ENCODE results near the gene EHBP1. TPM values are rescaled to one million over a fixed set of nuclear protein-coding genes. Genes with fewer than 3 reads are reported as not detected.

EHBP1 gene
- total RNA-seq, 1 experiment from 2014 or later = 32.1 TPM

DNA sequence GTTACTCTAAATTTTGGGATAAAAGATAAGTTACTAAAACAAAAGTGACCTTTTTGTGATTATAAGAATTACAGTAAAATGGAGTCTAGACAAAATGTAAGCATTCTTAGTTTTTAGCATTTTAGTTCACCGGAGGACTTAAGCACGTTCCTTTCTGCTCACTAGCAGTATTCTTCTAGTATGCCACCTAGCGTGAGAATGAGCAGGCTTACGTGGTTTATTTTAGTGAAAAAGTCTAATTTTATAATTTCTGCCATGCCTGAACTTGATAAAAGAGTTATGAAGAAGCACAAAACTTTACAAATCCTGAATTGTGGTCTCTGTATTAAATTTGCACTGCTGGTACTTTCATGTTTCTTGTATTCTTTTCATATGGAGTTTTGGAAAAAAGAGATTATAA, 332.5 kb downstream of the EHBP1 start:
- ChIA-PET POLR2A (ENCODE audit: low non-redundant PET) (no interaction called here), CTCF (no interaction called here)
- Histone ChIP-seq H3K4me1 (ENCODE audit: insufficient read depth, low read length, poor library complexity, severe bottlenecking) (peaks cover 33% of the 10 kb centered on the region), H3K9me3 (ENCODE audit: low read depth, low read length, poor library complexity, severe bottlenecking) (no peaks in the 10 kb centered on the region), H3K27me3 (replicated peaks; ENCODE audit: insufficient read depth, low read depth, low read length, poor library complexity) (no peaks in the 10 kb centered on the region), H3K4me3 (ENCODE audit: low read depth, low read length, poor library complexity, severe bottlenecking) (no peak overlapping the region), H3K36me3 (ENCODE audit: insufficient read depth, low read length, poor library complexity, severe bottlenecking) (no peaks in the 10 kb centered on the region), H3K27ac (ENCODE audit: low read depth, low read length, poor library complexity, severe bottlenecking) (no peak overlapping the region)
- TF ChIP-seq, protein P1, sequence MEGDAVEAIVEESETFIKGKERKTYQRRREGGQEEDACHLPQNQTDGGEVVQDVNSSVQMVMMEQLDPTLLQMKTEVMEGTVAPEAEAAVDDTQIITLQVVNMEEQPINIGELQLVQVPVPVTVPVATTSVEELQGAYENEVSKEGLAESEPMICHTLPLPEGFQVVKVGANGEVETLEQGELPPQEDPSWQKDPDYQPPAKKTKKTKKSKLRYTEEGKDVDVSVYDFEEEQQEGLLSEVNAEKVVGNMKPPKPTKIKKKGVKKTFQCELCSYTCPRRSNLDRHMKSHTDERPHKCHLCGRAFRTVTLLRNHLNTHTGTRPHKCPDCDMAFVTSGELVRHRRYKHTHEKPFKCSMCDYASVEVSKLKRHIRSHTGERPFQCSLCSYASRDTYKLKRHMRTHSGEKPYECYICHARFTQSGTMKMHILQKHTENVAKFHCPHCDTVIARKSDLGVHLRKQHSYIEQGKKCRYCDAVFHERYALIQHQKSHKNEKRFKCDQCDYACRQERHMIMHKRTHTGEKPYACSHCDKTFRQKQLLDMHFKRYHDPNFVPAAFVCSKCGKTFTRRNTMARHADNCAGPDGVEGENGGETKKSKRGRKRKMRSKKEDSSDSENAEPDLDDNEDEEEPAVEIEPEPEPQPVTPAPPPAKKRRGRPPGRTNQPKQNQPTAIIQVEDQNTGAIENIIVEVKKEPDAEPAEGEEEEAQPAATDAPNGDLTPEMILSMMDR (conservative IDR thresholded peaks at IDR 0.05; ENCODE audit: low read depth, low read length) = no peak
- TF ChIP-seq EZH2 (IDR thresholded peaks at IDR 0.05; ENCODE audit: borderline replicate concordance, low read depth, low read length, poor library complexity, severe bottlenecking) = no peak
- no TSS peak for BruUV-seq (replicated peaks)
- intact Hi-C loops (cut with micrococcal nuclease; ENCODE audit: unreplicated experiment) = no loop called here
- DNase-seq (ENCODE audit: low spot score) = no peak

DNA sequence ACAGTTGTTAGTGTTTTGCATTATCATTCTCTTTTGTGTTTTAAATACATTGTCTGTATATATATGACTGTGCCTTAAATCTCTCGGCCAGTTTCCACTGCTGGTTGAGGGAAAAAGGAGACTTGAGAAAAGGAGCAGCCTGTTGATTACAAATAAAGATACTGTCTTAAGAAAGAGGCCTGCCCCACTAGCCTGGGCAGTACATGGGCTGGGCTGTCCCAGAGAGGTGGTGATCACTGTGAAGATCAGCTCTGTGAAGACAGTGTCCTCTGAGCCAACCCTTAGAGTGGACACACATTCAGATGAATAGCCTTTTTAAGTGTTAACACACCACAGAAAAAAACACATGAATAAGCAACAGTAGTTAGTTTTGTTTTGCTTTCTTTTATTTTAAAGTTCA, 335.1 kb downstream of the EHBP1 start:
- H3K36me3 ChIP-seq (ENCODE audit: insufficient read depth, low read length, poor library complexity, severe bottlenecking) = no peaks in the 10 kb centered on the region
- POLR2A ChIA-PET (ENCODE audit: low non-redundant PET) = no interaction called here
- H3K27ac ChIP-seq (ENCODE audit: low read depth, low read length, poor library complexity, severe bottlenecking) = no peak overlapping the region
- no peak for TF ChIP-seq EZH2 (IDR thresholded peaks at IDR 0.05; ENCODE audit: borderline replicate concordance, low read depth, low read length, poor library complexity, severe bottlenecking)
- TF ChIP-seq, protein P1 (conservative IDR thresholded peaks at IDR 0.05; ENCODE audit: low read depth, low read length) = no peak
- H3K4me1 ChIP-seq (ENCODE audit: insufficient read depth, low read length, poor library complexity, severe bottlenecking) = peaks cover 15% of the 10 kb centered on the region
- H3K9me3 ChIP-seq (ENCODE audit: low read depth, low read length, poor library complexity, severe bottlenecking) = no peaks in the 10 kb centered on the region
- no peaks in the 10 kb centered on the region for H3K27me3 ChIP-seq (replicated peaks; ENCODE audit: insufficient read depth, low read depth, low read length, poor library complexity)
- intact Hi-C loops (cut with micrococcal nuclease; ENCODE audit: unreplicated experiment) = no loop called here
- H3K4me3 ChIP-seq (ENCODE audit: low read depth, low read length, poor library complexity, severe bottlenecking) = no peak overlapping the region
- no TSS peak for BruUV-seq (replicated peaks)
- DNase-seq (ENCODE audit: low spot score) = no peak
- CTCF ChIA-PET = no interaction called here

DNA sequence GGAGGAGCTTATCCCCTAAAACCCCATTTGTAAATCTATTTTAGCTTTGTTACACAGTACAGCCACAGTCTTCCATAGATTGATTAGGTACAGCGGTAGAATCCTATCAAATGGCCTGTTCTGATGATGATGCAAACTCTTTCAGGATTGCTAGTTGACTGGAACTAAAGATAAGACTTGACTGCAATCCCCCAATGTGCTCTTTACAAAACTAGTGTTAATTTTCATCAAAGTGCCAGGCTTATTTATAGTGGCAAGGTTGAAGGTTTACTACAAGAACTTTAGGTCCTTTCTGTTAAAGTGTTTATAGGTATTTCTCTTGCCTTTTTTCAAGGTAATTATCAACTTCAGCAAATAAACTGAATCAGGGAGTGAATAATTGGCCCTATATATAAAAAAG, 336.1 kb downstream of the EHBP1 start:
- TF ChIP-seq, protein P1 (conservative IDR thresholded peaks at IDR 0.05; ENCODE audit: low read depth, low read length) = no peak
- TF ChIP-seq EZH2 (IDR thresholded peaks at IDR 0.05; ENCODE audit: borderline replicate concordance, low read depth, low read length, poor library complexity, severe bottlenecking) = no peak
- H3K27ac ChIP-seq (ENCODE audit: low read depth, low read length, poor library complexity, severe bottlenecking) = no peak overlapping the region
- H3K4me1 ChIP-seq (ENCODE audit: insufficient read depth, low read length, poor library complexity, severe bottlenecking) = peaks cover 11% of the 10 kb centered on the region
- no peaks in the 10 kb centered on the region for H3K36me3 ChIP-seq (ENCODE audit: insufficient read depth, low read length, poor library complexity, severe bottlenecking)
- no peak overlapping the region for H3K4me3 ChIP-seq (ENCODE audit: low read depth, low read length, poor library complexity, severe bottlenecking)
- intact Hi-C loops (cut with micrococcal nuclease; ENCODE audit: unreplicated experiment) = no loop called here
- no peaks in the 10 kb centered on the region for H3K27me3 ChIP-seq (replicated peaks; ENCODE audit: insufficient read depth, low read depth, low read length, poor library complexity)
- no peaks in the 10 kb centered on the region for H3K9me3 ChIP-seq (ENCODE audit: low read depth, low read length, poor library complexity, severe bottlenecking)
- ChIA-PET POLR2A (ENCODE audit: low non-redundant PET) (no interaction called here), CTCF (no interaction called here)
- no TSS peak for BruUV-seq (replicated peaks)
- no peak for DNase-seq (ENCODE audit: low spot score)
